Measurements from ENCODE around the gene AMDHD2.

DNA sequence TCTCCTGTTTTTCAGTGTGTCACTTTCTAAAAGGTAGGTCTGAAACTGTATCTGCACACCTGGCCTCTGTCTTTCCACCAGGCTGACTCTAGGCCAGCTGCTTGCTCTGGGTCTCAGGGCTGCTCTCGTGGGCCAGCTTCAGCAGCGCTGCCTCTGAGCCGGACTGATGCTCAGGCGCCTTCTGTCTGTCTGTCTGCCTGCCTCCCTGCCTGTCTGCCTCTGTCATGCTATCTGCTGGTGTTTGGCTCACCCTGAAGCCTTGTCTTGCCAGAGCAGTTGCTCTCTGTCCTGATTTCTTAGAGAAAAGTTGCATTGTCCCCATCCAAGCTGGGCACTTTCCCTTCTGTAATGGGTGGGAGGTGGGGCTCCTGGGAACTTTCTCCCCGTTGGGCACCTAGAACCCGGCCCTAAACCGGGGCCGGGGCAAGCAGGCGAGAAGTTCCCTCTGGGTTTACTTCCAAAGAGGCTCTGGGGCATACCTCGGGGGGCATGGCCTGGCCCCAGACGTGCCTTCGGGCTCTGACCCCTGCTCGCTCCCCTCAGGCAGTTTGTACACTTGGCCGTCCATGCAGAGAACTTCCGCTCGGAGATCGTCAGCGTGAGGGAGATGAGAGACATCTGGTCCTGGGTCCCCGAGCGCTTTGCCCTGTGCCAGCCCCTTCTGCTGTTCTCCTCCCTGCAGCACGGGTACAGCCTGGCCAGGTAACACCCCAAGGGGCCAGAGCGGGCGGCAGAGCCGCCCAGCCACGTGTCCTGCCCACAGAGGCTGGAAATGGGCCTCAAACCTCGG lies 22.3 kb upstream of the AMDHD2 start:
- TF ChIP-seq, protein P1, sequence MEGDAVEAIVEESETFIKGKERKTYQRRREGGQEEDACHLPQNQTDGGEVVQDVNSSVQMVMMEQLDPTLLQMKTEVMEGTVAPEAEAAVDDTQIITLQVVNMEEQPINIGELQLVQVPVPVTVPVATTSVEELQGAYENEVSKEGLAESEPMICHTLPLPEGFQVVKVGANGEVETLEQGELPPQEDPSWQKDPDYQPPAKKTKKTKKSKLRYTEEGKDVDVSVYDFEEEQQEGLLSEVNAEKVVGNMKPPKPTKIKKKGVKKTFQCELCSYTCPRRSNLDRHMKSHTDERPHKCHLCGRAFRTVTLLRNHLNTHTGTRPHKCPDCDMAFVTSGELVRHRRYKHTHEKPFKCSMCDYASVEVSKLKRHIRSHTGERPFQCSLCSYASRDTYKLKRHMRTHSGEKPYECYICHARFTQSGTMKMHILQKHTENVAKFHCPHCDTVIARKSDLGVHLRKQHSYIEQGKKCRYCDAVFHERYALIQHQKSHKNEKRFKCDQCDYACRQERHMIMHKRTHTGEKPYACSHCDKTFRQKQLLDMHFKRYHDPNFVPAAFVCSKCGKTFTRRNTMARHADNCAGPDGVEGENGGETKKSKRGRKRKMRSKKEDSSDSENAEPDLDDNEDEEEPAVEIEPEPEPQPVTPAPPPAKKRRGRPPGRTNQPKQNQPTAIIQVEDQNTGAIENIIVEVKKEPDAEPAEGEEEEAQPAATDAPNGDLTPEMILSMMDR (conservative IDR thresholded peaks at IDR 0.05; ENCODE audit: low read length) = no peak
- no peak for TF ChIP-seq EZH2phosphoT487 (IDR thresholded peaks at IDR 0.05; ENCODE audit: borderline replicate concordance)
